GM19455 (cell line): Measurements from ENCODE around the gene POU5F1.

Experiments used
- ATAC-seq: cut with Tn5 transposase; IDR thresholded peaks from one replicate; pipeline ENCODE4 v1.9.1; 2021; ENCODE audit not compliant: unreplicated experiment

POU5F1 gene

GRCh38 chr6:31144296-31144969 lies 26.0 kb downstream of the POU5F1 start:
- ATAC-seq = no peak

DNA sequence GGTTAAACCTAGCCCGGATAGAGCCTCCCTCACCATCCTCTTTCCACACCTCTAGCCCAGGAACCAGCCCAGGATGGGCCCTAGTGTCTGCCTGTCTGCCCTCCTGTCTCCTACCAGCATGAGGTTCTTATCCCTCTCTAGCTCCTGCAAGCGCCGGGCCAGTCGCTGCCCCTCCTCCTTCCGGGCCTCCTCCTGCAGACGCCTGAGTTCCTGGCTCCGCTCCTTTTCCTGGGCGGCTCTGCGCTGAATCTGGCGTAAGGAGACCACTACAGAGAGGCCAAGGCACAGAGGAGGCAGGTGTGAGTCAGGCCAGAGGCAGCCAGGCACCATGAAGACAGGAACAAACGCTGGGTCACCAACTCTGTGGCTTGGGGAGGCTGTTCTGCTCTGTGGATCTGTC lies 27.3 kb downstream of the POU5F1 start:
- no peak for ATAC-seq

DNA sequence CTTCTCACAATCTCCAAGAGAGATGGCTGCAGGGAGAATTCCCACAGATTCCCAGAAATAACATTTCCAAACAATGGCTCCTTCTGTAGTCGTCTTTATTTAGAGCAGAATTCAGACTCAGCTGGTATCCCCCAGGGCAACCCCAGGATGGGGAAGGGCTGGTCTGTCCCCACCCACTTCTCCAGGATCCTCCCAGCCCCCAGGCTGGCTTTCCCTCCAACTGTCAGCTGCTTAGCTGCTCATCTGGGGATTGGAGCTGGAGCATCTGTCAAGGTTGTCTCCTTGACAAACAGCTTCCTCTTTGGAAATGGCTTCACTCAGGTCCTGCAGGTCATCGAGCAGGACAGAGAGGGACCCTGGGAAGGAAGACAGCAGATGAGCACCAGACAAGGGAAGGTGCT lies 28.1 kb downstream of the POU5F1 start:
- ATAC-seq = no peak

- no peak for ATAC-seq
Observed at GRCh38 chr6:31140643-31141042, 29.8 kb downstream of the POU5F1 start.

GRCh38 chr6:31139599-31139998 lies 30.9 kb downstream of the POU5F1 start:
- ATAC-seq = no peak

DNA sequence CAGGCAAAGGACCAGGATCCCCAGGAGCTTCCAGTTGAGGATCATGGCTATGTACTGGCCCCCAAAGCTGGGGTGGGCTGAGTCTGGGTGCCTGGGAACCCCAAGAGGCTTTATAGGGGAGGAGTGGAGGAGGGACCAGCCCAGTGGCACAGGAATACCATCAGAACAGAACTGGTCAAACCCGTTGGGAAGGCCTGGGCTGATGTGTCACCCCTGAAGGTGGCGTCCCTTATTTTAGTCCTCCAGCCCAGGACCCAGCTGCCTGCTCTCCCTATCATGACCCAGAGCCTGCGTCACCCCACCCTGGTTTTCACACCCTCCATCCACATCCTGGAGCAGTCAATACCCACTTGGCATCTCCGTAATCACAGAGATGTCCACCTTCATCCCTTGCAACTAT lies 31.5 kb downstream of the POU5F1 start, which contains the start of gene PSORS1C2:
TSS of gene PSORS1C2 (minus strand) at position 85 of the 400 bp plus-strand sequence. CDS start at position 45, 40 bp downstream.
- ATAC-seq = no peak

GRCh38 chr6:31135710-31136109 lies 34.8 kb downstream of the POU5F1 start:
- no peak for ATAC-seq

GRCh38 chr6:31132806-31133205 lies 37.7 kb downstream of the POU5F1 start:
- ATAC-seq = no peak

- ATAC-seq = no peak
Observed at GRCh38 chr6:31131595-31131994, 38.9 kb downstream of the POU5F1 start.

DNA sequence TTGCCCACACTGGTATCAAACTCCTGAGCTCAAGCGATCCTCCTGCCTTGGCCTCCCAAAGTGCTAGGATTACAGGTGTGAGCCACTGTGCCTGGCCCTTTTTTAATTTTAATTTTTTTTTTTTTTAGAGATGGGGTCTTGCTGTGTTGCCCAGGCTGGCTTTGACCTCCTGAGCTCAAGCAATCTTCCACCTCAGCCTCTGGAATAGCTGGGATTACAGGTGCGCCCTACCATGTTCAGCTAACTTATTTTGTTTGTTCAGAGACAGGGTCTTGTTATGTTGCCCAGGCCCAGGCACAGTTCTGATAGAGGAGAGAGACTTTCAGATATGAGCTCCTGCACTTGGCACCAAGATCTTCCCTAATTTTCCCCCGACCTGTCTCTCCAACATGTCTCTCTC lies 39.7 kb downstream of the POU5F1 start:
- ATAC-seq = no peak

DNA sequence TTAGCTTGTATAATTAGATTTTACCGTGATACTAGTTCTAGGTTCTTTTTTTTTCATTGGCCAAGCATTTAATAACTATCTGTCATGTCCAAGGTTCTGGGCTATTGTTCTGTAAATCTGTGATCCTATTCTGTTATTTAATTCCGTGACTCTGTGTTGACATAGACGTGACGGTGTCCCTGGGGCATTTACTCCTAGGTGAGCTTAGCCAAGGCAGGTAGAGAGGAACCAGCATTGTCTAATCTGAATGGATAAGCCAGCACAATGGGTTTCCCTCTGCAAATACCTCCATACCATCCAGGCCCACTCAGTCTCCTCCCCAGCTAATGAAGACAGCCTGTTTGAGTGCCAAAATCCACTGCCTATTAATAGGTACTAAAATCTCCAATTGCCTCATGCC lies 41.4 kb downstream of the POU5F1 start:
- no peak for ATAC-seq

- no peak for ATAC-seq
Observed at GRCh38 chr6:31128093-31128676, 42.3 kb downstream of the POU5F1 start.

DNA sequence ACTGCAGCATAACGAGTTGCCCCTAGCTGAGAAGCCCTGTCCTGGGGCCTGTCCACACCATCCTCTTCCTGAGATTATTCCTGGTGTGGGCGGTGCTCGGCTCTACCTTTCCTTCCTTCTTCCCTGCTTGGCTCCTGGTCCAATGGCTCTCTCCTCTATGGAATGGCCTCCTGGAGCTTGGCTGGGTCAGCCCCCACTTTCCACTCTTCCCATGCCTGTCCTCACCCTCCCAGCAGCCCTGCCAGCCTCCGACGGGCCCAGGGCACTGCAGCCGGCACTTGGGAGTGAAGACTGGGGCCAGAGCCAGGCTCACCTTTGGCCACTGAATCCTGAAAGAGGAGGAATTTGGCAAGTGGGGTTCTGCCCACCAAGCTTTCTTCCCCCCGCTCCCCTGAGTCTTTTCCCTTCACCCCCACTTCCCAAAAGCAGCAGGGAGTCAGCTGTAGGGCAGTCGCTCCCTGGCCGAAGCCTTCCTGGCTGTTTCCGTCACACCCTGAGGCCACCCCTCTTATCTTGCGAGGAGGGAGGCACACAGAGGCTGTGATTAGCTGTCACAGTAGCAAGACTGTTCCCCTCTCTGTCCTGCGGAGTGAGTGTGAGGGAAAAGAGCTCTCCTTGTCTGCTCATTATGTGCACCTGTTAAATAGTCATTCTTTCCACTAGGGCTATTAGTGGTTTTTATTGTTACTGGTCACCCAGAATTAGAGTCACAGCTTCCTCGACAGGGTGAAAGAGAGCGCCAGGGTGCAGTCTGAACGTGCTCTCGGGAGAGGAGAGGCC lies 43.9 kb downstream of the POU5F1 start:
- no peak for ATAC-seq

DNA sequence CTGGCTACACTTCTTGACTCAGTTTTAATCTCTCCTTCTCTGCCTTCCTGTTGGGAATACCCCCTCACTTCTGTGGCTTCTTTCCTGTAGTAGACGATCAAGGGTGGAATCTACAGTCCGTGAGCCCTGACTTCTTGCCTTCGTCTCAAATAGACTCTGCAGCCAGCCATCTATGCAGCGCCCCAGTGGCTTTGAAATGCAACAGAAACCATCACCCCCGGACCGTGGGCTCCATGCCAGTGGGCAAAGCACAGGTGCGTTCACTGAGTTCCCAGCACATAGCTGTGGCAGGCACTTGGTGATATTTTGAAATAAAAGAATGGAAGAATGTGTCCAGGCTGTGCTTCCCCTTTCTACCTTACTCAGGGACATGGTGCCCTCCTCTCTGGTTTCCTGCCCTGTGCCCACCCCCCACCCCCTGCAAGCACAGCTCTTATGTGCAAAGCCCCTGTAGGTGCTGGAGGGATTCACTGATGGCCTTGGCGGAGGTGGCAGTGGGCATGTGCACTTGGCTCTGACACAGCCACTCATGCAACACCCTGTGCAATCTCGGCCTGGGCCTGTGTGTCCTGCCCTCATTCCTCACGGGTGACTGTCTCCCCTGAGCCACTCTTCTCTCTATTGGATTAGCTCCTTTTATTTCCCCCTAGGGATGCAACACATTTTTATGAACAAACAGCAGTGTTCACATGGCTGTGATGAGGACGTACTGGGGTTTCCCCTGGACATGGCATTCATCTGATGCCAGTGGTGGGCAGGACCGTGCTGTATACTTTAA lies 44.7 kb downstream of the POU5F1 start:
- no peak for ATAC-seq

GRCh38 chr6:31125162-31125561 lies 45.3 kb downstream of the POU5F1 start:
- no peak for ATAC-seq

GRCh38 chr6:31122791-31123706 lies 47.4 kb downstream of the POU5F1 start:
- ATAC-seq = no peak

DNA sequence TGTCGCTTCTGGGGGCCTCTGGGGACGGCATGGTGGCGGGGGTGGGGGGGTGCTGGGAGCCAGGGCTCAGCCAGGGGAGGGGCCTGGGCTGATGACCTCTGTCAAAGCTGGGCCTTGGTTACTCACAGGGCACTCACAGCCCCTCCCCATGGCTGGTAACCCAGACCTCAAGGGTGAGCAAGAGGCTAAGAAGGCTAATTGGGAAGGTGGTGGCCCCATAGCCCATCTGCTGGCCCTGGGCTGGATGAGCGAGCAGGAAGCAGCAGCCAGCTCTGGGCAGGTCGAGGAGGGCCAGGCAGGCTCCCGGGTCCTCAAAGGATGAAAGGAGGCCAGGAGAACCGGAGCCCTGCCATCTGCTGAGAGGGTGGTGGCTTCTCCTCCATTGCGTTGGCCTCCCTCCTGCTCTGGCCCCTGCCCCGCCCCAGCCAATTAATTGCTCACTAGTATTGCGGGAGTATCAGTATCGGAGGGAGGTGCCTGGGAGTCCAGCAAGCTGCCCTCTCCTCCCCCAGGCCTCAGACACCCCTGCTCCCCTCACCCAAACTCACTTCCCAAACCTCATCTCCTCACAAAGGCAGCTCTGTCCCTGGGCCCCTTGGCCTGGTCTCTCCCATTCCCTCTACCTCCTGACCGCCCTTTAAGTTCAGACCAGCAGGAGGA lies 49.2 kb downstream of the POU5F1 start:
- ATAC-seq = no peak

GRCh38 chr6:31120151-31120915 lies 50.1 kb downstream of the POU5F1 start, which contains the start of gene CDSN:
Gene CDSN (minus strand): TSS chr6:31120446. CDS start chr6:31120419, 27 bp downstream.
- no peak for ATAC-seq

- no peak for ATAC-seq
Observed at GRCh38 chr6:31118178-31118577, 52.3 kb downstream of the POU5F1 start.
